Measurements from ENCODE around the gene UBE2D3. TPM values are rescaled to one million over a fixed set of nuclear protein-coding genes. Genes with fewer than 3 reads are reported as not detected.

UBE2D3 gene
- total RNA-seq, 1 donor from 2014 or later: 316 TPM

GRCh38 chr4:102832105-102832504 is 4.8 kb upstream of the UBE2D3 start:
- Mint-ChIP-seq H3K4me1 (ENCODE audit: low read depth) (peaks cover 11% of the 10 kb centered on the region), H3K9me3 (ENCODE audit: low read depth) (no peaks in the 10 kb centered on the region), H3K27me3 (no peaks in the 10 kb centered on the region), H3K27ac (no peak overlapping the region), H3K36me3 (ENCODE audit: insufficient read depth) (no peaks in the 10 kb centered on the region), H3K4me3 (ENCODE audit: low read depth) (no peak overlapping the region)
- DNase-seq (ENCODE audit: low spot score, unreplicated experiment): no peak
- no peak for TF ChIP-seq CTCF (IDR thresholded peaks at IDR 0.05; ENCODE audit: unreplicated experiment)

DNA sequence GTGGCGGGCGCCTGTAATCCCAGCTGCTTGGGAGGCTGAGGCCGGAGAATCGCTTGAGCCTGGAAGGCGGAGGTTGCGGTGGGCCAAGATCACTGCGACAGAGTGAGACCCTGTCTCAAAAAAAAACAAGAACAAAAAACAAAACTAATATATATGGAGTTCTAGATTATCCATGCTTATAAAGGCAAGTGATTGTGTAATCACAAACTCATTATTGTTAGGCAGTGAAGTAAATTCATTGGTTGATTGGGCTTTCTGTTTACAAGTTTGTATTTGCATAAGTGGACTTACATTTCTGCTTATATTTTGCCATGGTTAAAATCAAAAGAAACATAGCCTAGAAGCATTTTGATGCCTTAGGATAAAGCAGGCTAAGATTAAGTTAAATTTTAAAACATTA is 2.5 kb upstream of the UBE2D3 start:
- no peak overlapping the region for H3K27ac Mint-ChIP-seq
- no peaks in the 10 kb centered on the region for H3K36me3 Mint-ChIP-seq (ENCODE audit: insufficient read depth)
- TF ChIP-seq CTCF (IDR thresholded peaks at IDR 0.05; ENCODE audit: unreplicated experiment): no peak

GRCh38 chr4:102828497-102828808 is 1.1 kb upstream of the UBE2D3 start:
- Mint-ChIP-seq H3K36me3 (ENCODE audit: insufficient read depth) (peaks cover 2% of the 10 kb centered on the region), H3K27me3 (no peaks in the 10 kb centered on the region), H3K4me3 (ENCODE audit: low read depth) (no peak overlapping the region), H3K4me1 (ENCODE audit: low read depth) (peaks cover 20% of the 10 kb centered on the region), H3K9me3 (ENCODE audit: low read depth) (no peaks in the 10 kb centered on the region), H3K27ac (no peak overlapping the region)
- no peak for TF ChIP-seq CTCF (IDR thresholded peaks at IDR 0.05; ENCODE audit: unreplicated experiment)
- no peak for DNase-seq (ENCODE audit: low spot score, unreplicated experiment)

More for the DNA sequence above, 2.5 kb upstream of the UBE2D3 start:
- no peak for DNase-seq (ENCODE audit: low spot score, unreplicated experiment)
- Mint-ChIP-seq H3K4me3 (ENCODE audit: low read depth) (no peak overlapping the region), H3K4me1 (ENCODE audit: low read depth) (peaks cover 11% of the 10 kb centered on the region), H3K9me3 (ENCODE audit: low read depth) (no peaks in the 10 kb centered on the region), H3K27me3 (no peaks in the 10 kb centered on the region)

DNA sequence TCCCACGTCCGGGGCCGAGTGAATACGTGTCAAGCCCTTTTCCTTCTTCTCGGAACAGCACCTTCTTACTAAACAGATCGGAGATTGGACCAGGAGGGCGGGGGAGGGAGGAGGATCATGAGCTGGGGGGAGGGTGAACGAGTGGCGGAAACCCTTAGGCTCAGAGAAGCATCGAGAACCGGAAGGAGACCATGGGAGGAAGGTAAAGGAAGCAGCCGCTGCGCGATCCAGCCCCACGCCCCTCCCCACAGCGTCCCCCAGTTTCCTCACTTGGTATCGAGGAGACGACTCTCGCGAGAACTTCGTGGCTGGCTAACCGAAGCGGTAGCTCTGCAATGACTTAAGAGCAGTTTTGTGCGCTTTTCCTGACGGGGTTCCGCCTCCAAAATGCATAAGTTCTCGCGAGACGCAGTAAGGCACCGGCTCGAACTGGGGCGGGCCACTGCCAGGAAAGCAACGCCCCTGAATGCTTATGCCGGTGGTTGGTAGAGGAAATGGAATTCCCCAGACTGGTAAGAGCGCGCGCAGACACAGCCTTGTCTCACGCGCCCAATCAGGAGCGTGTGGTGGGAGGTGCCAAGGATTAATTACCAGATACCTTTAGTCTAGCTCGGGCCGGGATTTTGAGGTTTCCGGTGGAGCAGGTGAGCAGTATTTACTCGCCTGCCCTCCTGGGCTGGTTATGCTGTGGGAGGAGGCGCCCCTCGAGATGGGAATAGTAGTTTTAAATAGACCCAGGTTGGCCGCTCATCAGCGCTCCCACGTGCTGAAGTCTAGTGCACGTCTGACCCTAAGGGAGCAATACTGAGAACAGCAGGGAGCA is 534 bp upstream of the UBE2D3 start:
- Mint-ChIP-seq H3K36me3 (ENCODE audit: insufficient read depth) (peaks cover 3% of the 10 kb centered on the region), H3K4me3 (ENCODE audit: low read depth) (no peak overlapping the region), H3K9me3 (ENCODE audit: low read depth) (no peaks in the 10 kb centered on the region), H3K27ac (no peak overlapping the region), H3K27me3 (no peaks in the 10 kb centered on the region), H3K4me1 (ENCODE audit: low read depth) (peaks cover 23% of the 10 kb centered on the region)
- peak; percentile 92 for DNase-seq (ENCODE audit: low spot score, unreplicated experiment)
- TF ChIP-seq CTCF (IDR thresholded peaks at IDR 0.05; ENCODE audit: unreplicated experiment): no peak

GRCh38 chr4:102826105-102826889 is 1.1 kb downstream of the UBE2D3 start:
- DNase-seq (ENCODE audit: low spot score, unreplicated experiment): no peak
- Mint-ChIP-seq H3K27ac (no peak overlapping the region), H3K9me3 (ENCODE audit: low read depth) (no peaks in the 10 kb centered on the region), H3K27me3 (no peaks in the 10 kb centered on the region), H3K4me3 (ENCODE audit: low read depth) (no peak overlapping the region), H3K4me1 (ENCODE audit: low read depth) (peaks cover 26% of the 10 kb centered on the region), H3K36me3 (ENCODE audit: insufficient read depth) (peaks cover 7% of the 10 kb centered on the region)
- TF ChIP-seq CTCF (IDR thresholded peaks at IDR 0.05; ENCODE audit: unreplicated experiment): no peak

Measured in progenitor cell of endocrine pancreas (in vitro differentiated cells).